Skeletal muscle satellite cell (primary cell): Measurements from ENCODE around the gene TSEN15.
"Not testable (repeated sequence)": the region's sequence is repeated elsewhere in the genome, so short reads cannot be mapped to it uniquely, and the experiment has no call there.

Experiments
- H3K27me3 ChIP-seq: 2 replicates; pipeline ENCODE4 v1.7.0; 2013; ENCODE audit warnings: low read length; ENCODE audit not compliant: control insufficient read depth, insufficient read depth
- H3K36me3 ChIP-seq: 2 replicates; pipeline ENCODE4 v1.7.0; 2013; ENCODE audit warnings: mild to moderate bottlenecking, control low read depth, low read length; ENCODE audit not compliant: insufficient read depth
- H3K4me1 ChIP-seq: 2 replicates; pipeline ENCODE4 v1.7.0; 2013; ENCODE audit warnings: low read length; ENCODE audit not compliant: control insufficient read depth, insufficient read depth
- H3K4me2 ChIP-seq: 2 replicates; pipeline ENCODE4 v1.7.0; 2013; ENCODE audit warnings: mild to moderate bottlenecking, low read length
- H3K4me3 ChIP-seq: 2 replicates; pipeline ENCODE4 v1.7.0; 2013; ENCODE audit warnings: low read length
- H3K9ac ChIP-seq: 2 replicates; pipeline ENCODE4 v1.7.0; 2013; ENCODE audit warnings: mild to moderate bottlenecking, low read depth, low read length, moderate library complexity
- H3K9me3 ChIP-seq: replicated peaks from 2 replicates; pipeline ENCODE4 v1.7.0; 2013; ENCODE audit warnings: mild to moderate bottlenecking, control low read depth, low read length

The TSEN15 gene

GRCh38 chr1:184044603-184045376, 6.7 kb upstream of the TSEN15 start:
- H3K9ac ChIP-seq, result no peak overlapping the region
- H3K4me2 ChIP-seq, result no peak overlapping the region
- no peaks in the 10 kb centered on the region for H3K9me3 ChIP-seq
- H3K4me3 ChIP-seq, result no peak overlapping the region
- H3K27me3 ChIP-seq, result no peaks in the 10 kb centered on the region
- peaks cover 2% of the 10 kb centered on the region for H3K4me1 ChIP-seq
- H3K36me3 ChIP-seq, result no peaks in the 10 kb centered on the region

GRCh38 chr1:184047541-184047940, 4.0 kb upstream of the TSEN15 start:
- not testable (repeated sequence) for H3K4me2 ChIP-seq, H3K9me3 ChIP-seq, H3K36me3 ChIP-seq, H3K4me3 ChIP-seq, H3K27me3 ChIP-seq, H3K9ac ChIP-seq
- H3K4me1 ChIP-seq, result peaks cover 12% of the 10 kb centered on the region

- Histone ChIP-seq H3K4me3 (no peak overlapping the region), H3K4me2 (no peak overlapping the region), H3K4me1 (peaks cover 17% of the 10 kb centered on the region), H3K9ac (no peak overlapping the region), H3K9me3 (no peaks in the 10 kb centered on the region), H3K36me3 (no peaks in the 10 kb centered on the region), H3K27me3 (no peaks in the 10 kb centered on the region)
Observed at GRCh38 chr1:184048561-184049240, 2.8 kb upstream of the TSEN15 start.

- H3K4me2 ChIP-seq, result no peak overlapping the region
- no peaks in the 10 kb centered on the region for H3K27me3 ChIP-seq
- H3K4me1 ChIP-seq, result peaks cover 16% of the 10 kb centered on the region
- H3K4me3 ChIP-seq, result no peak overlapping the region
- no peaks in the 10 kb centered on the region for H3K36me3 ChIP-seq
- H3K9ac ChIP-seq, result no peak overlapping the region
- no peaks in the 10 kb centered on the region for H3K9me3 ChIP-seq
Observed at GRCh38 chr1:184049291-184049690, 2.2 kb upstream of the TSEN15 start.

GRCh38 chr1:184049836-184050468, 1.6 kb upstream of the TSEN15 start:
- no peaks in the 10 kb centered on the region for H3K27me3 ChIP-seq
- H3K4me2 ChIP-seq, result no peak overlapping the region
- H3K4me3 ChIP-seq, result no peak overlapping the region

GRCh38 chr1:184050636-184051035, 894 bp upstream of the TSEN15 start:
- Histone ChIP-seq H3K36me3 (peaks cover 5% of the 10 kb centered on the region), H3K9ac (peak overlapping the region; percentile 97), H3K4me3 (peak overlapping the region; percentile 99), H3K4me1 (peaks cover 15% of the 10 kb centered on the region), H3K4me2 (peak overlapping the region; percentile 89), H3K27me3 (no peaks in the 10 kb centered on the region), H3K9me3 (no peaks in the 10 kb centered on the region)

More at GRCh38 chr1:184049836-184050468, 1.6 kb upstream of the TSEN15 start:
- Histone ChIP-seq H3K9me3 (no peaks in the 10 kb centered on the region), H3K4me1 (peaks cover 15% of the 10 kb centered on the region), H3K9ac (no peak overlapping the region), H3K36me3 (peaks cover under 1% of the 10 kb centered on the region)

GRCh38 chr1:184051138-184051484, 419 bp upstream of the TSEN15 start:
- Histone ChIP-seq H3K27me3 (no peaks in the 10 kb centered on the region), H3K36me3 (peaks cover 5% of the 10 kb centered on the region), H3K9ac (peak overlapping the region; percentile 97), H3K4me1 (peaks cover 17% of the 10 kb centered on the region), H3K4me3 (peak overlapping the region; percentile 99), H3K4me2 (peak overlapping the region; percentile 89), H3K9me3 (no peaks in the 10 kb centered on the region)

- Histone ChIP-seq H3K9ac (peak overlapping the region; percentile 97), H3K9me3 (no peaks in the 10 kb centered on the region), H3K4me1 (peaks cover 27% of the 10 kb centered on the region)
Observed at GRCh38 chr1:184052194-184052559, 647 bp downstream of the TSEN15 start.

GRCh38 chr1:184052750-184053149, 1.2 kb downstream of the TSEN15 start:
- Histone ChIP-seq H3K4me2 (peak overlapping the region; percentile 89), H3K9me3 (no peaks in the 10 kb centered on the region), H3K36me3 (peaks cover 5% of the 10 kb centered on the region), H3K4me3 (peak overlapping the region; percentile 99), H3K27me3 (no peaks in the 10 kb centered on the region), H3K4me1 (peaks cover 32% of the 10 kb centered on the region), H3K9ac (peak overlapping the region; percentile 97)

More at GRCh38 chr1:184052194-184052559, 647 bp downstream of the TSEN15 start:
- Histone ChIP-seq H3K27me3 (no peaks in the 10 kb centered on the region), H3K4me2 (peak overlapping the region; percentile 89), H3K4me3 (peak overlapping the region; percentile 99), H3K36me3 (peaks cover 5% of the 10 kb centered on the region)

- H3K27me3 ChIP-seq, result no peaks in the 10 kb centered on the region
- peaks cover 43% of the 10 kb centered on the region for H3K4me1 ChIP-seq
- no peak overlapping the region for H3K4me3 ChIP-seq
- H3K9me3 ChIP-seq, result no peaks in the 10 kb centered on the region
- H3K36me3 ChIP-seq, result peaks cover 5% of the 10 kb centered on the region
- H3K9ac ChIP-seq, result no peak overlapping the region
- no peak overlapping the region for H3K4me2 ChIP-seq
Observed at GRCh38 chr1:184053881-184054280, 2.4 kb downstream of the TSEN15 start.

- H3K9me3 ChIP-seq, result no peaks in the 10 kb centered on the region
- no peaks in the 10 kb centered on the region for H3K27me3 ChIP-seq
- H3K4me1 ChIP-seq, result peaks cover 56% of the 10 kb centered on the region
- H3K9ac ChIP-seq, result peak overlapping the region; percentile 71
- peaks cover 5% of the 10 kb centered on the region for H3K36me3 ChIP-seq
- H3K4me3 ChIP-seq, result peak overlapping the region; percentile 39
- peak overlapping the region; percentile 66 for H3K4me2 ChIP-seq
Observed at GRCh38 chr1:184056921-184057555, 5.5 kb downstream of the TSEN15 start.
